VCaP (cell line): ENCODE measurements around the gene CCND2.

Experiments used
- H3K27ac ChIP-seq: fragments of 450-650 bp; 2 replicates; pipeline ENCODE4 v1.5.1; 2017
- TF ChIP-seq, protein P1 (sequence below): fragments of 450-650 bp; conservative IDR thresholded peaks from 2 replicates; pipeline ENCODE4 v1.5.1; 2017; ENCODE audit warnings: mild to moderate bottlenecking, moderate library complexity

Gene CCND2

DNA sequence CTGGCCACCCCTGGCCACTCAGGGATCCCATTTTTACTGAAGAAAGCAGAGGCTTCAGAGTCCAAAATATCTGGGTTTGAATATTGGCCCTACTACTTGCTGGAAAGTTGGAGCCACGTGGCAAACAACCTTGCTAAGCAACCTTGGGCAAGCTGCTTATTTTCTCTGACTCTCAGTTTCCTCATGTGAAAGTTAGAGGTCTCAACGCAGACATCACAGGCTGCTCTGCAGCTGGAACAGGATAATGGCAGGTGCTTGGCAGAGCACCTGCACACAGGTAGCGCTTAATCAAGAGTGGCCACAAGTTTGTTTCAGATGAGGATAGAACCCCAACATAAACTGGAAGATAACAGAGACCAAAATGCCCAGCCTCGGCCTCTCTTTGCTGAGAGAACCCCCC is 28.1 kb upstream of the CCND2 start:
- TF ChIP-seq, protein P1, sequence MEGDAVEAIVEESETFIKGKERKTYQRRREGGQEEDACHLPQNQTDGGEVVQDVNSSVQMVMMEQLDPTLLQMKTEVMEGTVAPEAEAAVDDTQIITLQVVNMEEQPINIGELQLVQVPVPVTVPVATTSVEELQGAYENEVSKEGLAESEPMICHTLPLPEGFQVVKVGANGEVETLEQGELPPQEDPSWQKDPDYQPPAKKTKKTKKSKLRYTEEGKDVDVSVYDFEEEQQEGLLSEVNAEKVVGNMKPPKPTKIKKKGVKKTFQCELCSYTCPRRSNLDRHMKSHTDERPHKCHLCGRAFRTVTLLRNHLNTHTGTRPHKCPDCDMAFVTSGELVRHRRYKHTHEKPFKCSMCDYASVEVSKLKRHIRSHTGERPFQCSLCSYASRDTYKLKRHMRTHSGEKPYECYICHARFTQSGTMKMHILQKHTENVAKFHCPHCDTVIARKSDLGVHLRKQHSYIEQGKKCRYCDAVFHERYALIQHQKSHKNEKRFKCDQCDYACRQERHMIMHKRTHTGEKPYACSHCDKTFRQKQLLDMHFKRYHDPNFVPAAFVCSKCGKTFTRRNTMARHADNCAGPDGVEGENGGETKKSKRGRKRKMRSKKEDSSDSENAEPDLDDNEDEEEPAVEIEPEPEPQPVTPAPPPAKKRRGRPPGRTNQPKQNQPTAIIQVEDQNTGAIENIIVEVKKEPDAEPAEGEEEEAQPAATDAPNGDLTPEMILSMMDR, result no peak
- no peak overlapping the region for H3K27ac ChIP-seq

DNA sequence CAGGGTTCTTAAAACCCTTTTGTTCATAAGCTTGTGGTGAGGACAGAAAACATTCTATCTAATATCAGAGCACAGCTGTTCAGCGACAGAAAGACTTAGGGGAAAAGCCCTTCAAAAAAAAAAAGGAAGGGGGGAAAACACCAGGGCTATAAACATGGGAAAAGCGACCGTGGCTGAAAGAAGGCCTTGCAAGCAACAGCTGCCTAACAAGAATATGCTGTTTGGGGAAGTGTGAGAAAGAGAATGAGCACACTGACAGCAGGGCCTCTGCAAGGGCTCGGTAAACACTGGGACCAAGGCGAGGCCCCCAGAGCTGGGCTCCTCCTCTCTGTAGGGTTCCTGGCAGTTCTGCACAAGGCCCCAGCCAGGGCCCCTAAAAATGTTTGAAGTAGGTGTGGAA is 27.4 kb upstream of the CCND2 start:
- TF ChIP-seq, protein P1, result no peak
- H3K27ac ChIP-seq, result no peak overlapping the region

DNA sequence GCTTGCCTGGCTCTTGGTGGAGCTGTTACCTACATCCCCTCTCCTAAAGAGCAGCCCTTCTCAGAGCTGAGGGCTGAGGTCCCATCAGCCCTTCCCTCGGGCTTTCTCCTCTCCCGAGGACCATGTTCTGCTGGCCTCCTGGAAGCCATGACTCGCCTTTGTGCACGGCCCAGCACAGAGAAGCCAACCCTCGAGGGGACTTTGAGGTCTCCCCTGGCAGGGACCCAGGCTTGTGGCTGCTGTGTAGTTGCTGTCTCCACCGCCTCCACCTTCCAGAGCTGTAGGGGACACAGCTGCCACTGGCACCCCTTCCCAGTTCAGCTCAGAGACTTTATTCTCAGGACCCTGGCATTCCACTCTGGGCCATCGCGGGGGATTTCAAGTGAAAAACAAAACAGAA is 22.9 kb upstream of the CCND2 start:
- TF ChIP-seq, protein P1, result no peak
- H3K27ac ChIP-seq, result no peak overlapping the region

DNA sequence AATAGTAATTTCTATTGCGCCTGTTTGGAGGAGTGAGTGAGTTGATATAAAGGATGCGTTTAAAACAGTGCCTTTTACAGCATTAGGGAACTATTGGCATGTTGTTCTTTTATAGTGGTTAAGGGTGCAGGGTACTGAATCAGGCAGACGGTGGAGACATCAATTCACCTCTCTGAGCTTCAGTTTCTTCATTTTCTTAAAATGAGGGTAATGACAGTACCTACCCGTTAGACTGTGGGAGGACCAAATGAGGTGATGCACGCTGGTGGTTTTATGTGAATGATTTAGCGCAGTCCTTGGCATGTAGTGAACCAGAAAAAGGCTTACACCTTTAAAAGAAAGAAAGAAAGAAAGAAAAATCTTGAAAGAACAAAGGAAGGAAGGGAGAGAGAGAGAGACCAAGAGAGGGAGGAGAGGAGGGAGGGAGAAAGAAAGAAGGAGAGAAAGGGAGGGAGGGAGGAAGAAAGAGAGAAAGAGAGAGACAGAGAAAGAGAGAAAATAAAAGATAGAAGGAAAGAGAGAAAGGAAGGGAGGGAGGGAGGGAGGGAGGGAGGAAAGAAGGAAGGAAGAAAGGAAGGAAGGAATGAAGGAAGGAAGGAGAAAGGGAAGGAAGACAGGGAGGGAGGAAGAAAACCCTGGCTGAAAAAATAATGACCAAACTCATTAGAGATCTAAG is 22.2 kb upstream of the CCND2 start:
- TF ChIP-seq, protein P1, result no peak
- no peak overlapping the region for H3K27ac ChIP-seq

DNA sequence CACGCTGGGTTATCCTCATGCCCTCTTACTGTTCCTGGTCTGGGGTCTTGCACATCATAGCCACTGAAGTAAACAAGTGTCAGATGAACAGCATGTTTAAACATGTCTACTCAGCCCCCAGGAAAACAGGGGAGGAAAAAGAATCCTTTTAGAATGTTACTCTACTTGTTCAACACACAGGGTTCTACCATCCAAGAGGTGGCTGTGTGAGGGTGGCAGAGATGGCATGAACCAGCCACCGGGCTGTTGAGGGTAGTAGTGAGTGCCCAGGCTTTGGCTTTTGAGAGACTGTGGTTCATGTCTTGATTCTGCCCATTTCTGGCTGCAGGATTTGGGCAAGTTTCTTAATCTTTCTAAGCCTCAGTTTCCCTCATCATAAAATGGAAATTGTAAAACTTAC is 21.6 kb upstream of the CCND2 start:
- TF ChIP-seq, protein P1, result no peak
- H3K27ac ChIP-seq, result no peak overlapping the region

DNA sequence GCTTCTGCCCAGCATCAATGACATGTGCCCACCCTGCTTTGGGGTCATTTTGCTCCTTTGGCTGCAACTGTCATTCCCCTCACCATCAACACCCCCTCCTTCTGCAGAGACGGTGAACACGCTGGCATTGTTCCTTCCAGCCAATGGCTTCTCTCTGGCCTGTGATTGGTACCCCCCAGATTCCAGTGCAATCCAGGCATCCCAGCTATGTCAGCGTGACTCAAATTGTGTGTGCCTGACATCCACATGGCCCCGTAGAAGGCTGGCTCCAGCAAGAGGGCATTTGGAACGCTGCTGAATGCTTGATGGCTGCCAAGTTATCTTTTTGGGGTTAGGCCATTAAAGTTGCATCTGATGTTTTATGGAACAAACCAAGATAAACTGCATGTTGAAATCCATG is 21.0 kb upstream of the CCND2 start:
- H3K27ac ChIP-seq, result no peak overlapping the region
- TF ChIP-seq, protein P1, result no peak

DNA sequence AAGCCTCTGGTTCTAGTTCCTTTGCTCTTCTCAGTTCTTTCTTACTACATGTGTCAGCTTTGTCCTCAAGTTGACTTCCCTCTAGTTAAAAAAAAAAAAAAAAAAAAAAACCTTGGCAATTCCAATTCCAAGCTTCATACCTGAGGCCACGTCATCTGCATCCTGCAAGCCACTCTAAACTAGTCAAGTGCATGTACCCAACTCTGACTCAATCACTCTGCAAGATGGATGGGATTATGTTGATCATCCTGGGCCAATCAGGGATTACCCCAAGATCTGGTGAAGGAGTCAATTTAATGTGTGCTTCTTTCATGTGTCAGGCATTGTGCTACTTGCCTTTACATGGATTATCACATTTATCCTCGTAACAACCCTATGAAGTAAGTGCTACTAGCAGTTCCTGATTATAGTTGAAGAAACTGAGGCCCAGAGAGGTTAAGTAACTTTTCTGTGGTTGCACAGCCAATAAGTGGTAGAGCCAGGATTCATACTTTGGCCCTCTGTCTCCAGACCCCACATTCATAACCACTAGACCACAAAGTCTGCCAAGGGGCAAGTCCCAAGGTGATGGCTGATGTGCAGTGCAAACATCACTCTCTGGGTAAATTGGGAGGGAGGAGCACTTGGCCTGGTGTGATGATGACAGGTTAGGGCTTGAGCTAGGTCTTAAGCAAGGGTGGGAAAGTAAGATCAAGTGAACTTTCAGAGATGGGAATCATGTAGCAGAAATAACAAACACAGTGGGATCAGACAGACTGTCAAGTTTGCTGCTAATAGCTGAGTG is 17.3 kb upstream of the CCND2 start:
- TF ChIP-seq, protein P1, result no peak
- no peak overlapping the region for H3K27ac ChIP-seq
